T follicular helper cell (primary cell): ENCODE results near the gene PLXNA4.

Experiments
- DNase-seq: peaks from one replicate; pipeline ENCODE4 v3.0.0-alpha.2; 2020; ENCODE audit warnings: low read depth

Gene PLXNA4

DNA sequence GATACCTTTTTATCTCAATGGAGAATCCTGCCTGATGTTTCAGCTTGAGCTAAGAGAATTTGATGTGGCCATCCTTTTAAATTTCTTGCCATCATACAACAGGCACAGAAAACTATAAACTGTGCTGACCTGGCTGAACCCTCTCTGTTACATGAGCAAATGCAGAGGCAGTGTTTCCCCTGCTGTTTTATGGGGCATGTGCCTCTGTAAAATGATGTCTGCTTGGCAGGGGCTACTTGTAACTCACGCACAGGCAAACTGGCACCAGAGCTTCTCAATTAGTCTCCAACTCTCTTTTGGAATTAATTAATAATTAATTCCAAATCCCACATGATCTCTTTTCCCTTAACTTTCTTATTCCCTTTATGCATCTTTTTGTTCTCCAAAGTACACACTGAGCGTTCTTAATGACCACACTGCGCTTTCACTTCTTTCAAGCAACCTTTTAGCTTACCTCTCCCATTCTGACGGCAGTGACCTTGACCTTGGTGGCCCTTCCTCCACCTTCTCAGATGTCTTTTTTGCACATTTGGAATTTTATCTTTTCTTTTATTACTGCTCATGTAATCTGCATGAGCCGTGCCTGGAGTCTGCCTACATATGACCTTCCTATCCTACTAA is 334.0 kb downstream of the PLXNA4 start:
- no peak for DNase-seq

- DNase-seq: no peak
These were observed 335.3 kb downstream of the PLXNA4 start for GRCh38 chr7:132240821-132241422.

DNA sequence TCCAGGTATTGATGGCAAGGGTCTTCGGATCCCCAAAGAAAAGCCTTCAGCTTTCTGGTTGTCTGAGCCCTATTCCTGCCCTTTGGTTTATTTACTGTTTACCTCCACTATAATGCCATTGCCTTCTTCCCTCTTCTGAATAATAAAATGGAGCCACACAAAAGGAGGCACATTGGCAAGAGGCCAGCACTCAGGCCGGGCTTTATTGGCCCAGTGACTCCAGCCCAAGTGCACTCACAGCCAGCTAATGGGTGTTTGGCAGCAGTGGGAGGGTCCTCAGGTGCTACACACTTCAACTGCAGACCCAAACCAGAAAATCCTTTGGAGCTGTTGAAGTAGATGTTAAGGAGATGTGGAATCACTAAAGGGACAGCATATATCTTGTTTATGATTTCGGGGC is 336.0 kb downstream of the PLXNA4 start:
- no peak for DNase-seq

DNA sequence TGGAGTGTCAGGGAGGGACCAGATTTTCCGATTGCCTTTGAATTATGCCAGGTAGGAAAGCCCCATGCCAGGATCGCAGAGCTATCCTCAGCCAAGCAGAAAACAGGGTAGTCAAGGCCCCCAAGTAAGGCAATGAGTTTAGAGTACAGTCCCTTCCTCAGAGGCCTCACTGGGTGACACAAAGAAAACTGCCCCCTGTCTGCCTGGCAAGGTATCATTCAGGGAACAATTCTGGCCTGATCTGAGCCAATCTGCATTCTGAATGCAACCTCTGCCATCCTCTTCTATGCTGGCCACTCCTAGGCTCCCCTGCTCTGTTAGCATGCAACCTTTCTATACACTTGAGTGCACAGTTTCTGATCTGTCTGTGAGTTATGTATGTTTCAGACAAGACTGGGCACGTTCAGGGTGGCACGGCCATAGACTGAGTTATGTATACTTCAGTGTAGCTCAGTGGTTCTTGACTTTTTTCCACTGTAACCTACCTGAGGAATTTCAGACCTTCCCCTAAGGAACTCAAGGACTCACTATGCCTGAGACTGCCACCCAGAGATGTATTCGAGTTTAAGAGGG is 336.8 kb downstream of the PLXNA4 start:
- no peak for DNase-seq

DNA sequence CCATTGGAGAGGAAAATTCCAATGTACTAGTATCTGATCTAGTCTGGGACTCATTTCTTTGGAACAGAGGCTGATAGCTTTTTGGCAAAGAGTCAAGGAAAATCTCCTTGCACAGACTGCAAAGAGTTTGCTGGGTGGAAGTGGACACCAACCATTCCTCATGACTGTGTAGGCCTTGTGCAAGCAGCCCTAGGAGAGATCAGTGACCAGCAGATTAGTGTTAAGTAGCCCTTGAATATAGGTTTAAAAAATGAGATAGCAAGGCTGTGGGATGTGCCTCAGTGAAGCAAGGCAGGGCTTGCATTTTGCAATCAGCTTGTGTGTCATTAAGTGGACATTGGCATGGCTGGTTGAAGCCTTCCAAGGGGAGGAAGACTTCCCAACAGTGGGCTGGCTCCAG is 341.6 kb downstream of the PLXNA4 start:
- no peak for DNase-seq

- DNase-seq: no peak
These were observed 343.9 kb downstream of the PLXNA4 start for GRCh38 chr7:132232406-132232805.

DNA sequence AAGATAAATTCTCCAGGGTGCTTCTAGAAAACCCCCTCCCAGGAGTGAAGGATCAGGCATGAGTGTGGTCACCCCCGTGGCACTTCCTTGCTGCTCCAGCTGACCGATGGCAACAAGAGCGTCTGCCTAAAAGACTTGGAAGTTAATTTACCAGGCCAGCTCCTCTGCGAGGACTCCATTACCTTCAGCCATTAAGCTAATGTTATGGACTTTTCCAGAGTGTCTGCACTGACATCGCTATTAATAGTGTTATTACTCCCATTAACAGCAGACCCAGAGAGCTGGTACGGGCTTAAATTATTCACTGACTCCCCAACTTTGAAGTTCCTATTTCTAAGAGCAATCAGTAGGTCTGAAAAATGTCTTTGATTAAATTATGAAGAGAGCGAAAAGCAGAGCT is 345.8 kb downstream of the PLXNA4 start:
- DNase-seq: no peak

DNA sequence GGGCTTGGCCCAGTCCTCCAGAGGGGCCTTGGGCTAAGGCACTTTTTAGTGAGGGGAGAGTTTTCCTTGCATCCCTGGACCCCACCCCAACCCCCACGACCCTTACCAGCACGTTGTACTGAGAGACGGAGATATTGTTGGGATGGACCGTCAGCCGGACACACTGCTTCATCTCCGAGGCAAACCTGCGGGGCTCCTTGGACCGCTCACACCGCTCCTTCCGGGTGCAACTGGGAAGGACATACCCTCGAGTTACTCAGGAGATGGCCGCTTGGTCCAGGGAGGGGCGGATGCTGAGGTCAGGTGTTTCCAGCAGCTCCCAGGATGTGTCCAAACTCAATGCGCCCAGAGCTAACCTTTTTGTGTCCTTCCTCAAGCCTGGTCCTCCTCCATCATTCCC is 348.0 kb downstream of the PLXNA4 start:
- no peak for DNase-seq

- no peak for DNase-seq
These were observed 349.3 kb downstream of the PLXNA4 start for GRCh38 chr7:132226957-132227290.

DNA sequence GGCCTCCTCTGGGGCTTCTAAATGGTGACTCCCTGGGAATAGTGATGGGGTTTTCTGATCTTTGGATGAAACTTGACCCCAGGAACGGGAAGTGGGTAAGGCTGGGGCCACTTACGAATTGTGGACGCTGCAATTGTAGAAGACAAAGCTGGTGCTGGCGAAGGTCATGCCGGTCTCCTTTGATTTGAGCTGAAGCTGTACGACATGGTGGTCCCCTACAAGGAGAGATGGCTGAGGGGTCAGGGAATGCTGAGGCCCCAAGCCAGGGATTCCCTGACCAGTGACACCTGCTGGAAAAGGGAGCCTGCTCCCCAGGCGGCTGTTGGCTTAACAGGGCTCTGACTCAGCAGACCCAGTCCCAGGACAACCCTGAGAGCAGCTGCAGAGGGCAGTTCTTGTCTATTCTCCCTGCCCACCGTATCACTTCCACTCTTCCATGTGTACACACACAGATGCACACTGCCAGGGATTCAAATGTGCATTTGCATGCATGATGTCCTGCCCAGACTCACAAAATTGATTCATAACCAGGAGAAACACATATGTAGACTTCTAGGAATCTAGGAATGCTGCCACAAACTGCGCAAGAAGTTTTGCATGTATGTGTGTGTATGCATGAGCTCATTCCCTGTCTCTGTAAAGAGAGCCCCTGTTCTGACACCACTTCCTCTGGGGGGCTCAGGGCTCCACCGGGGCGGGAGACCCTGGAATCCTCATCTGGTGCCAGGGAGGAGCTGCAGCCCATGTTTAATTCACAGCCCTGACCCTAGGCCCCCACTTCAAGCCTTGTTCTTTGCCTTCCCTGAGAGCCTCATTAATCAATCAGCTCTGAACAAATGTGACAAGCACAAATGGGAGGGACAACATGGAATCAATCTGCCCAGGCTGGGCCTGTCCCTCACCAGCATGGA is 350.0 kb downstream of the PLXNA4 start:
- no peak for DNase-seq

GRCh38 chr7:132225216-132226030 is 350.8 kb downstream of the PLXNA4 start:
- no peak for DNase-seq

- DNase-seq: no peak
These were observed 354.9 kb downstream of the PLXNA4 start for GRCh38 chr7:132221356-132221755.

DNA sequence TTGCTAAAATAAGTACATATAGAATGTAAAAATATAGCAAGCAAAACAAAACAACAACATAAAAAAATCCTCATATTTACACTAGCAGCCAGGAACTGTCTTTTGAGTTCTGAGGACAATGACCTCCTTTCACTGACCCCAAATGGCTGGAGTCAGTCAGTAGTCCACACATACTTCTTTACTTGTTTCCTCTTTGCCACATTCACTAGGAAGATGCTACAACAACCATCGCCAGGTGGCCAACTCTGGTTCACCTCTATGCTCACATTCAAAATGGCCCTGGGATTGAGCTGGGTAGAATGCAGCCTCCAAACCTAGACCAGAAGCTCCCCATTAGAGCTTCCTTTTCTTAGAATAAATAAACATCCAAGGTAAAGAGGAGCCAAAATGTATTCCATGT is 356.2 kb downstream of the PLXNA4 start:
- DNase-seq: no peak

DNA sequence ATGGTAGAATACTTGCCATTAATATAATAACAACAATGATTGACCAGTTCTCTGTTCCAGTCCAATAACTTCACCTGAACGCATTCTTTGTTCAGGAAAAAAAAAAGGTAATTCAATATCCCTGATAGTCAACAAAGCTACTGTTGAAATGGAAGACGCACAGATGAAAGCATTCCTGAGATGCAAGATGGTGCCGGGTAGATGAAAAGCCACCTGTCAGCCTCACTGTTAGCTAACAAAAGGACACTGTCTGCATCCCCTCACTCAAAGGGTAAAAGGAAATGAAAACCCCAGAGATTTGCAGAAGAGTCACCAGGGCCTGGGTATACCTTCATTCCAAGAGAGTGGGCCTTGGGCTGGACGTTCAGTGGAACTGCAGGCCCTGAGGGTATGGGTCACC is 357.4 kb downstream of the PLXNA4 start:
- no peak for DNase-seq

DNA sequence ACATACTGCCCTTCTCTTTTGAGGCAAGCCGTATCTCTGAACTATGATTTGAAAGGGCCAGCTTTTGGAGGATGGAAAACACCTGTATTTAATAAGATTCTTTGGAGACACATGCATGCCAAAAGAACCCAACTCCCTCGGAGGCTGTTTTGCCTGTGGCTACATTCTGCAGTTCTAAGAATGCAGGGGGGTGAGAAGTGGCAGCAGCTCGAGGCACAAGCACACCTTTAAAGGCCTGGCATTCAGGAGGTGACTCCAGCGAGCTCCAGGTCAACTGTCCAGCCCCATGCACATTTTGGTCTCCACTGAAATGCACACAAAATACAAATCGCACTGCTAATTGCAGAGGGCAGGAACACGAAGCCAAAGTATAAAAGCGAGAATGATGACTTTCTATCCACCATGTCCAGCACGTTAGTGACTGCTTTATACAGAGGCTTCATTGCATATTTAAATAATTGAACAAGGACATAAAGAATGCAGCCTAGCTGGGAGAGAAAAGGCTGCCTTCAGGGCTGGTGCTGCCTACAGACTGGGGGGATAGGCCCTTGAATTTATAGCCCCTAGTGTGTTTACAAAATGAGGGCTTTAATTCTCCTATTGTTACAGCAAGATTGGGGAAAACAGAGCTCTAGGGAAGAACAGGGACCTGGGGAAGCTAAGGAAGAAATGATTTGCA is 359.3 kb downstream of the PLXNA4 start:
- no peak for DNase-seq

- no peak for DNase-seq
These were observed 361.8 kb downstream of the PLXNA4 start for GRCh38 chr7:132214452-132214851.

DNA sequence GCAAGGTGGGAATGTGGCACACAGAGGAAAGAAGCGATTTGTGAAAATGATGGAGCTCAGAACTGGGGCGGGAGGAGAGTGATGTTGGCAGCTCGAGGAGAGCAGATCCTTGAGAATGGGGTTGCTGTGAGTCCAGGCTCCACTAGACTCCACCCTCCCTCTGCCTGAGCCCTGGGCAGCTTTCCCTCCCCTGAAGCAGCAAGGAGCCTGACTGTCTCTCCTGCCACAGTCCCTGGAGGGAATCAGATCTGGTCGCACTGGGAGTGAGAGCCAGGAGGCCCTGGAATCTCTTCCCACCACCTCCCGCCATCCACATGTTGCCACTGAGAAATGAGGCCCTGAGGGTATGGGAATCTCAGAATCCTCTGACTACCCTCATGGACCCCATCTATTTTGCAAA is 362.7 kb downstream of the PLXNA4 start:
- DNase-seq: no peak

- DNase-seq: no peak
These were observed 364.3 kb downstream of the PLXNA4 start for GRCh38 chr7:132211971-132212370.

DNA sequence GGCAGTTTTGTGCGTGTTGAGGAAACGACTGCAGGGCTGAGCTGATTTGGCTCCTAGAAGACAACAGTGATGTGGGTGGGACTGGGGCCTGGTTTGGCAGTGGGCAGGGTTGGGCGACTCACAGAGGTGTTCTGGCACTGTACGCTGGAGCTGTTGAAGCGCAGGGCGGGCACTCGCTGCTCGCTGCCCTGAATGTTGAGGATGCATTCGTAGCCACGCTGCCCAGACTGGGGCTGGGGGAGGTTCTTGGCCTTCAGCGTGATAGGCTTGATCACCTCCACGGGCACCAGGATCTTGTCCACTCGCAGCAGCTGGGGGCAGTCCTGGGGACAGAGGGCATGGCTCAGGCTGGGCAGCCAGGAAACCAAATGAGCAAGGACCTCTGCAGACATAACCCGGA is 365.4 kb downstream of the PLXNA4 start:
- no peak for DNase-seq

- DNase-seq: no peak
These were observed 368.5 kb downstream of the PLXNA4 start for GRCh38 chr7:132207782-132208181.

DNA sequence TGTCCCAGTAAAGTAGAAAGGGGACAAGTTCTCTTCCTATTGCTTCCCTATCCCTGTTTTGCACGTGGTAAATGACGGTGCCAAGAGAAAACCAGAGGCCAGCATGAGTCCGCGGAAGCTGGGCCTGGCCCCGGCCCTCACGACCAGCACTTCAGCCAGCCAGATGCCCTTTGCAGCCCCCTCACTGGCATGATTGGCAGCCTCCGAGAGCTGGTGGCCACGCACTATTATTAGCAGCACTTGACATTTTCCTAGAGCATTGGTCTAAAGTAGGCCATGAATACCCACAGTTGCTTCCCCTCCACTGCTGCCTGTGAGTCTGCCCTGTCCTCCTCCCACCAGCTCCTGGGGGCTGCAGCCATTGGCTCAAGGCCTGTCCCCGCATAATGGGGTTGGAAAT is 369.1 kb downstream of the PLXNA4 start:
- no peak for DNase-seq
